ENCODE results near the gene PRKCE.

DNA sequence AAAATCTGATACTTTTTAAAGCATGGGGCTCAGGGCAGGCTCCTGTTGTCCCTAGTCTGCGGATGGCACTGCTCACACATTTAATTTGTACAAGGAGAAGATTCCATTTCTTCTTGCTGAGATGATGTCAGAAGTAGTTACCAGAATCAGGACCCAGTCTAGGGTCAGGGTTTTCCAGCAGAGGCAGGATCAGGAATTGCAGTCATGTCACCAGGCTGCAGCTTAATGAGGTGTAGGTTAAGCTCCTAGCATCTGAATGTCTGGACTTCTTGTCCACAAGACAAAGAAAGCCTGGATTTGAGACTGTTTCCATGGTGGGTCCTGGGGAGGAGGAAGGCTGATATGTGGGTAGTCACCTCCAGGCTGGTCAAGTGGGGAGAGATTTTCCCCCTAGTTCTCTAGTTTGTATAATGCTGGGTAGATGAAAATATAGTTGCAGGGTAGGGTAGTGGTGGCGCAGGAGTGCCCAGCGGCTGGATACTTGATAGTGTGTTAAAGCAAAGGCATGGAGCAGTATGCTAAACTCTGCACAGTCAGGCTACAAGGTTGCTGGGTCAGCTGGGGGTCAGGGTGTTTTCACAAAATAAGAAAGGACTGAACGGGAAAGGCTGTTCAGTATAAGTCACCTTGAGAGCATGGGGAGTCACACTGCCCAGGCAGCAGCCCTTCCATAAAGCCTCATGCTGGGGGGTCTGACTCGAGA lies 148.4 kb downstream of the PRKCE start:
- TF ChIP-seq, protein P1, sequence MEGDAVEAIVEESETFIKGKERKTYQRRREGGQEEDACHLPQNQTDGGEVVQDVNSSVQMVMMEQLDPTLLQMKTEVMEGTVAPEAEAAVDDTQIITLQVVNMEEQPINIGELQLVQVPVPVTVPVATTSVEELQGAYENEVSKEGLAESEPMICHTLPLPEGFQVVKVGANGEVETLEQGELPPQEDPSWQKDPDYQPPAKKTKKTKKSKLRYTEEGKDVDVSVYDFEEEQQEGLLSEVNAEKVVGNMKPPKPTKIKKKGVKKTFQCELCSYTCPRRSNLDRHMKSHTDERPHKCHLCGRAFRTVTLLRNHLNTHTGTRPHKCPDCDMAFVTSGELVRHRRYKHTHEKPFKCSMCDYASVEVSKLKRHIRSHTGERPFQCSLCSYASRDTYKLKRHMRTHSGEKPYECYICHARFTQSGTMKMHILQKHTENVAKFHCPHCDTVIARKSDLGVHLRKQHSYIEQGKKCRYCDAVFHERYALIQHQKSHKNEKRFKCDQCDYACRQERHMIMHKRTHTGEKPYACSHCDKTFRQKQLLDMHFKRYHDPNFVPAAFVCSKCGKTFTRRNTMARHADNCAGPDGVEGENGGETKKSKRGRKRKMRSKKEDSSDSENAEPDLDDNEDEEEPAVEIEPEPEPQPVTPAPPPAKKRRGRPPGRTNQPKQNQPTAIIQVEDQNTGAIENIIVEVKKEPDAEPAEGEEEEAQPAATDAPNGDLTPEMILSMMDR (conservative IDR thresholded peaks at IDR 0.05; ENCODE audit: low read depth in 2 of 2): no peak
- TF ChIP-seq, protein P2, sequence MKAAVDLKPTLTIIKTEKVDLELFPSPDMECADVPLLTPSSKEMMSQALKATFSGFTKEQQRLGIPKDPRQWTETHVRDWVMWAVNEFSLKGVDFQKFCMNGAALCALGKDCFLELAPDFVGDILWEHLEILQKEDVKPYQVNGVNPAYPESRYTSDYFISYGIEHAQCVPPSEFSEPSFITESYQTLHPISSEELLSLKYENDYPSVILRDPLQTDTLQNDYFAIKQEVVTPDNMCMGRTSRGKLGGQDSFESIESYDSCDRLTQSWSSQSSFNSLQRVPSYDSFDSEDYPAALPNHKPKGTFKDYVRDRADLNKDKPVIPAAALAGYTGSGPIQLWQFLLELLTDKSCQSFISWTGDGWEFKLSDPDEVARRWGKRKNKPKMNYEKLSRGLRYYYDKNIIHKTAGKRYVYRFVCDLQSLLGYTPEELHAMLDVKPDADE (IDR thresholded peaks at IDR 0.05): no peak
- no peak for TF ChIP-seq EZH2 (IDR thresholded peaks at IDR 0.05; ENCODE audit: low read depth, unreplicated experiment)
